HG03442 (cell line): ENCODE data around the gene GNL2.
"Not testable (repeated sequence)": the region's sequence is repeated elsewhere in the genome, so short reads cannot be mapped to it uniquely, and the experiment has no call there.

Experiments used
- ATAC-seq: cut with Tn5 transposase; IDR thresholded peaks from one replicate; pipeline ENCODE4 v1.9.1; 2021; ENCODE audit warnings: mild to moderate bottlenecking, moderate library complexity; ENCODE audit not compliant: unreplicated experiment

GNL2 gene

GRCh38 chr1:37518241-37518640 is 77.5 kb downstream of the GNL2 start:
- not testable (repeated sequence) for ATAC-seq

- ATAC-seq = no peak
These were observed 78.2 kb downstream of the GNL2 start for GRCh38 chr1:37517569-37517968.
